Renal pelvis (tissue), 4 donors: Measurements from ENCODE around the gene NUDCD3. TPM values are rescaled to one million over a fixed set of nuclear protein-coding genes. Genes with fewer than 3 reads are reported as not detected.

Source experiments
- DNase-seq: peaks from one replicate; pipeline ENCODE4 v3.0.0-alpha.2; 2013
- polyA plus RNA-seq, 3 donors: library from polyadenylated mRNA; unstranded; fragments of 120-200 nt; gene quantifications; one replicate each; pipeline ENCODE4 v1.2.1, GENCODE V29; 2013; ENCODE audit not compliant: insufficient read length in 3 of 3

Gene NUDCD3
- polyA plus RNA-seq, 3 donors, result 97.2 to 99.7 (median 97.8) TPM

DNA sequence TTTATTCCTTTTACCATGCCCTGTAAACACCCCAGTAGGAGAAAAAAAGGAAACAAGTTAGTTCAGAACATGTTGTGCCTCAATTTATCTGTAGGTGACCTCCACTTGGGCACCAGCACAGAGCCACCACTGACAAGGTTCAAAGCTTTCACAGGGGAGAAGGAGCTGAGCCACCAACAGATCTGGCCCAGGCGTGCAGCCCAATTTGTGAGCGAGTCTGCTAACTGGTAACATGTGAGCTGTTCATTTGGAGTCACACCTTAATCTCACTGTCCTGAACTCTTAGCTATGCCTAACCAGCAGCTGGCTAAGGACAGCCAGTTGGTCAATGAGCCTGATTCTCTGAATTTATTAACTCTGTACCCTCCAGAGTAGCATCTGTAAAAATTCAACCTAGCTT is 86.7 kb downstream of the NUDCD3 start:
- no peak for DNase-seq

DNA sequence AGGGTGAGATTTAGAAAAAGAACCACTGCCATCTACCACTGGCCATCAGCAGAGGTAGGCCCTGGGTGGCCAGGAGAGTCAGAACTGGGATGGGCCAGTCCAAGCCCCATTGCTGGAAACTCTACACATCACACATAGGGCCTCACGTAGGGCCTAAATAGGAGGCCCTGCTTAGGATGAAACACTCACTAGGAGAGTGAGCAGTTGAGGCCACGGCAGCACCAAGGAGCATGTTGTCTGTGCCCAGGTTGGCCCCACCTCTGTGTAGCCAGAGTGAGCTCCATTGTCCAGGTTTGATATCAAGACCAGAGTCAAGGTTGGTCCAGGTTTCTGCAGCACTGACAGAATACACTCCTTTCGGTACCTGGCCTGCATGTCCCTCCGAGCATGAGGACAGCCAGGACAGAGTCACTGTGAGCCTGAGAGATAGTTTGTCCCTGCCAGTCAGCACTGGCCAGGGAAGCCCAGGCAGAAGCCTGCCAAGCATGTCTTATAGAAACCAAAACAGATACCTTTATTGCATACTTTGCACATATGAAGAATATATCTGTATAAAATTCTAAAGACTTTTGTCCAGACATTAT is 87.2 kb downstream of the NUDCD3 start:
- DNase-seq, result no peak

DNA sequence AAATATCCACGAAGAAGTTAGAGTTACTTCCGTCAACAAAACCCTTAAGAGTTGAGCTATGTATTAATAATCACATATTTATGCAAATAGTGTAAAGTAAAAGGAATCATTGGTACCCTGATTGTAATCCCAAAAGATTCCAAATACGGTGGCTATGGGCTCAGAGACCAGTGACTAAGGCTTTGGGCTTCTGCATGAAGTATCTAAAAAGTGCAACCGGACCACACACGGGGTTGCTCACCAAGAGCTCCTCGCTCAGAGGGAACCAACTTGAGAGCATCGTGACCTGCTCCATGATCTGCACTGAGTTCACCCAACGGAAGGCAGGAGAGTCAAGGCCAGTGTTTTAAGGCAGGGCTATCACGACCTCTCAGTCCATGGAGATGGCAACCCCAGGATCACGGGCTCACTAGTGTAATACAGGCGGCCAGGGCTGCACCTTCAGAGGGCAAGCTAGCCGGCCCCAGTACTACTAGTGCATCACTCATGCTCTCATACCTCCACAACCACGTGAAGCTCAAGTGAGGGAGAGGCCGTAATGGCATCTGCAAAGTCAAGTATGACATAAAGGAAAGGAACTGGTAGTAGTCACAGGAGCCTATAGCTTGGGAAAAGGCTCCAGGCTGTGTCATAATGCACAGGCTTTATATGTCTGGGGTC is 87.9 kb downstream of the NUDCD3 start:
- no peak for DNase-seq

DNA sequence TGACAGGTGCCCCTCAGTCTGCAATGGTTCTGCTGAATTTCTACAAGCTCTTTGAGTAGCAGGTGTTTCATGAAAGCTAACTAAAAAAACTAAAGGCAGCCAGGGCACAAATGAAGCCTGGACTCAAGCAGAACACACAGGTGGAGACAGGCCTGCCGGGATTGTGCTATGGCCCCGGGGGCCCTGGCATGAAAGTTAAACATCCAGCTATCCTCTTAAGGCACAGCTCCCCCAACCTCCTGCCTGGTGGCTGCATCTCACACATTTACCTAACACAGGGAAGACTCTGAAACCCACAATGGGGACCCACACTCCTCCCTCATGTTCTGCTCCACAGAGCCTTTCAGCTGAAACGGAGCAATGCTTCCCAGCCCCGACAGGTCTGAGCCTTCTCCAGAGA is 88.8 kb downstream of the NUDCD3 start:
- no peak for DNase-seq

DNA sequence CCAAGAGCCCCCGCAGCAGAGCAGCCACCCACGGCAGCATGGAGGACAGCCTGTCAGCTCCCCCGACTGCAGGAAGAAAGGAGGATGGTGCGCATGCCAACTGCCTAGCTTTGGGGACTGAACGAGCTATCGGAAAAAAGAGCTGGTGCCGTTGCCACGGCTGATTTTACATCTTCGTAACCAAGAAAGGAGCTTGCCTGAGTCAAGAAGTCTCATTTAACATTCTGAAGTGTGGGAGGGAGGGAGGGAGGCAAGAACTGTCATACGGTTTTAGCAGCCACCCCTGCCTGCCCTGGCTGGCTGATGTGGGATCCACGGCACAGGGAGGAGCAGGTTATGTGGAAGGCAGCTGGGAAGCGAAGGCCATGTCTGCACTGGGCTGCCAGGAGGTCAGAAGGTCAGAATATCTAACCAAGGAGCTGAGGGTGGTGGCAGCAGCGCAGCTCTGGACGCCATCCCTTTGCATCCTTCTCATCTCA is 90.4 kb downstream of the NUDCD3 start:
- DNase-seq, result no peak

DNA sequence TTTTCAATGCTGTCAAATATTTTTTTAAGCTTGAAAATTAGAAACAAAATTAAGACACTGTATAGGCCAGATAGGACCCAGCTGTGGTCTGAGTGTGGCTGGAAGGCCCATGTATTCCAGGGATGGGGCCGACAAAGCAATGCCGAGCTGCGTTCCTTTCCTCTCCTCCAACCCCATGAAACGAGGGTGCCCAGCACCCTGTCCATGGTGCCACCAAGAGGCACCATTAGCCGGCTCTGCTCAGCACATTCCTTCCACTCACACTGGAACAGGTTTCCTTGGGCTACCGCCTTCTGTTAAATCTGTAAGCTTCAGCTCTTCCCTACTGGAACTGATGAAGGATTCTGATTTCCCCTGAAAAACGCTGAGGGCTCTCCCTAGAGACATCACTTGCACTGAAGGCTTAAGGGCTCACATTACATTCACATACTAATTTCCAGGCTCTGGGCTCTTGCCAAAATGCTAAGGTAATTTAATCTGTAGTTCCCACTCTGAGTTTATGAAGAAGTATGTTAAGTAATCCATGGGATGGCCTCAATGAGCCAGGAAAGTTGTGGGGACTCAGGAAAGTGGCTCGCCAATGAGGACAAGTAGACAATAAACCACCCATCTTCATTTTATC is 91.4 kb downstream of the NUDCD3 start:
- peak; percentile 24 for DNase-seq

DNA sequence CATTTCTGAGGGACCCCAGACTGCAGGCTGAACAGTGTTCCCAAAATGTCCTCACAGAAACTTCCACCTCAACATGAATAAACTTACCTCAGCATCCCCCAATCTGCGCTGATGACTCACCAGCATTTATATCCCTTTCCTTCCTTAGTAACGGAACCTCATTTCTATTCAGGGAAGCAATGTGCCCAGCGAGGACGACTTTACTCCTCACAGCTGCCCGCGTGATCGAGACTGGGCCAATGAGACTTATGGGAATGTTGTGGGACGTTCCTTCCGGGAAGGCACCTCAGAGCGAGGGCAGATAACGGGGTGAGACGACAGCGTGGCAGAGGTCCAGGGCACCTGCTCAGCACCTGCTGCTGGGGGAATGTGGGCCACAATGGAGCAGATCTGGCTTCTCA is 91.9 kb downstream of the NUDCD3 start:
- no peak for DNase-seq

DNA sequence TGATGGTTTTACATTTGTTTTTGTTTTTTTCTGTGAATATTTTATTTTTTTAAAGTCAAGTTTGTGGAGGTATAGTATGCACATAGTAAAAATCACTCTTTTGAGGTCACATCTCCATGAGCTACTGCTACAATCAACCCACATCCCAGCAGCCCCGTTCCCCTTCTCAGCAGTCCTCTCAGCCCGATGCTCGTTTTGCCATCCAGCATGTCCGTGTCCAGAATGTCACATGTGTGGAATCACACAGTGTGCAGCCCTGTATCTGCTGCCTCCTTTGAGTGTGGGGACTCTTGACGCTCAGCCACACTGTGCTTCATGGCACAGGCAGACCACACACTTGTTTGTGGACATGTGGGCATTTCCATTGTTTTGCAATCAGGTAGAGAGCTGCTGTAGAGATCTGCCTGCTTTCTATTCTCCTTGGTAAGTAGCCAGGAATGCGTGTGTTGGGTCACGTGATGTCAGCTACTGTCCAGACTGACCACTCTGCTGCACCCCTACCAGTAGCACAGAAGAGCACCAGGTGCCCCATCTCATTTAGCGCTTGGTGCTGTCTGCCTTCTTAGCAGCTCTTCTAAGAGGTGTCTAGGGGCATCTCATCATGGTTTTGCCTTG is 93.4 kb downstream of the NUDCD3 start:
- peak; percentile 22 for DNase-seq

DNA sequence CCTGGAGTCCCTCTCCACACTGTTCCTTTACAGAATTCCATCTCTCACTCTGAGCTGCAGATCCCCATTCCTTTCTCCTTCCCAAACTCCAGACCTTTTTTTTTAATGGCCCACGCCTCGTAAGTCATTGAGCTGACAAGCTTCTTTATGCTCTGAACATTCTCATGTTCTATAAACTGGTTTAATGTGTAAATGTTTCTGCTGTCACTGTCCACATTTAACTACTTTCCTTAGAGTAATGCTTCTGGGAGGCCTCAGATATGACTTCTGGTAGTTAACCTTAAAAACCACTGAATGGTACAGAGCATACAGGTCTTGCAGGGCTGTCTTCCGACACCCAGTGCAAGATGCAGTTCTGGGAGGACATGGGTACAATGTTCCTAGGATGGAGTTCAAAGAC is 94.0 kb downstream of the NUDCD3 start:
- peak; percentile 72 for DNase-seq

DNA sequence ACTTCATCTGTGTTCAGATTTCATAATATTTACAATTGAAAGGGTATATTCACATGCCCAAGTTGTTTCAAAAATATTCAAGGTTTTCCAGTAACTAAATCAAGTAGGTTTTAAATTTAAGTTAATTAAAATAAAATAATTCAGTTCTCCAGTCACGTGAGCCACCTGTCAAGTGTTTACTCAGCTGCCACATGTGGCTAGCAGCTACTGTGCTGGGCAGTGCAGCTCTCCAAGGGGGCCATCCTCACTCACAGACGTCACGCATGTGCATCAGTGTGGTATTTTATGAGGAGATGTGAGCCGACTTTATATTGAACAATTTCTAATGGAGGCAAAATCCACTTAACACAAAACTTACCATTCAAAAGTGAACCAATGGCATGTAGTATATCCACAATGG is 95.4 kb downstream of the NUDCD3 start:
- DNase-seq, result no peak

DNA sequence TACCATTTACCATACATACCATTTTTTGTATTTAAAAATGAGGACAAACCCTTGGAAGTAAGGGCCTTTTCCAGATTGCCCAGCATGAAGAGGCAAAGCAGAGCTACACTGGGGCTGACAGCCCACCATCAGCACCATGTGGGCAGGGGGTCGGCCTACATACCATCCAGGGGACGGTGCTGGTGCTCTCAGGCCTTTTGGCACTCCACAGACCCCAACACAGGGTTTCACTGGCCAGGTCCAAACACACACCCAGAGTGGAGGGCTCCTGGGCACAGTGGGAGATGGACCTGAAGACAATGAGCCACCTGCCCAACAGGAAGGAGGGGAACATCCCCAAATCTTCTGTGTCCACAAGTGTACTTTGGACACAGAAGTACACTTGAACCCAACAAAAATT is 95.8 kb downstream of the NUDCD3 start:
- no peak for DNase-seq

DNA sequence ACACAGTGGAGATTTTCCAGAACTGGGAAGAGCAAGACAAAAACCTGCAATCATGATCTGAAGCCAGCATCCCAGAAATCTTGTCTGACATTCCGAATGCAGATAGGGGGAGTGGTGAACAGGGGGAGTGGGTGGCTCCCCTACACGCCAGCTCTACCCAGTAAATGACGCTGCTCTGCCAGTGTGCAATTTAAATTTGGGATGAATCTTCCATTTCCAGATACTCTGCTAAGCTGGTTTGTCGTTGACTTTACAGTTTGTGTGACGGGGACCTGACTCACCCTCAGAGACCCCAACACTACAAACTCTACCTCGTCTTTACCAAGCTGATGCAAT is 96.4 kb downstream of the NUDCD3 start:
- no peak for DNase-seq

DNA sequence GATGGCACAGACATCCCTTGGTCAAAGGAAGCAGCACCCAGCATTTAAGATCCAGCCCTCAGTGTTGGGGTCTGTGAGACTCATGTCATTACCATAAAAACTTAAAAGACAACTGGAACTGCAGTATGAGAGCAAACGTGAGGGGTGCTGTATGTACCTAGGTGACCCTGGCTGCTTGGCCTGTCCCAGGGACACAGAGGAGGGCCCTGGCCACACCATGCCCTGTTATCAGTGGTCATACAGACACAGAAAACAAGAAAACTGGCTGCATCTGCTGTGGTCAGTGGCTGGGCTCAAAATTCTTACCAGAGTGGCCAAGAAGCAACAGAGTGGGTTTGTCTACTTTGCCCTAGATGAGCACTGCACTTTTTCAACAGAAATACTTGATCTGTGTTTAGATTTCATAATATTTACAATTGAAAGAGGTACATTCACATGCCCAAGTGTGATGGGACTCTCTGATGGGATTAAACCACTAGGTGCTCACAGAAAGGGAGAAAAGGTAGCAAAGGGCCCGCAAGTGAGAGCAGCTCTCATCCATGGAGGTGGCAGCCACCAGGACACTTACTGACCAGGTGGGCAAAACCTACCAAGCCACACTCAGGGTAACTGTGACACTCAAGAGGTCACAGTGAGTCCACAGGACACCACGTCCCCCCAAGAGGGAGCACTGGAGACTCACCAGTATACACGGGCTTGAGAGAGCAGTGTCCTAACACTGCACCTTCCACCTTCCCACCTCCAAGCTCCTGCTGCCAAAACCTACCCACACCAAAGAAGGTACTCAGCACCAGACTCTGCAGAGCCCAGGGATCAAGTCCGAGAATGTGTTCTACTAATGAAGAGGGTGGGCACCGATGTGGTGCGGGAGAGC is 97.0 kb downstream of the NUDCD3 start:
- no peak for DNase-seq

DNA sequence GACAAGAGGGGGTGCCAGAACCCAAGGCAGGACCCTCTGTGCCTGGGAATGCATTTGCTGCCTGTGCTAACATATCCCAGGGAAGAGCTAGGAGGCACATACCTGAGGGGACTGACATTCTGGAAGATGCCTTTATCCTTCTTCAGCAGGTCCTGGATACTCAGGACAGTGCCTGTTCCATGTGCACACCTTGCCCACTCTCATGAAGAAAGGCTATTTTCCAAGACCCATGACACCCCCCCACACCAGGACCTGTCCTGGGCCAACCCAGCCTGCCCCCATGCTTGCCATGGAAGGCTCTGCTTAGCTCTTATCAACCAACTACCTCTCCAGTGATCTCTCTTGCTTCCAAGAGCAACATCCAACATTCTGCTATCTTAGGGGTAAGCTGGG is 97.8 kb downstream of the NUDCD3 start:
- no peak for DNase-seq

DNA sequence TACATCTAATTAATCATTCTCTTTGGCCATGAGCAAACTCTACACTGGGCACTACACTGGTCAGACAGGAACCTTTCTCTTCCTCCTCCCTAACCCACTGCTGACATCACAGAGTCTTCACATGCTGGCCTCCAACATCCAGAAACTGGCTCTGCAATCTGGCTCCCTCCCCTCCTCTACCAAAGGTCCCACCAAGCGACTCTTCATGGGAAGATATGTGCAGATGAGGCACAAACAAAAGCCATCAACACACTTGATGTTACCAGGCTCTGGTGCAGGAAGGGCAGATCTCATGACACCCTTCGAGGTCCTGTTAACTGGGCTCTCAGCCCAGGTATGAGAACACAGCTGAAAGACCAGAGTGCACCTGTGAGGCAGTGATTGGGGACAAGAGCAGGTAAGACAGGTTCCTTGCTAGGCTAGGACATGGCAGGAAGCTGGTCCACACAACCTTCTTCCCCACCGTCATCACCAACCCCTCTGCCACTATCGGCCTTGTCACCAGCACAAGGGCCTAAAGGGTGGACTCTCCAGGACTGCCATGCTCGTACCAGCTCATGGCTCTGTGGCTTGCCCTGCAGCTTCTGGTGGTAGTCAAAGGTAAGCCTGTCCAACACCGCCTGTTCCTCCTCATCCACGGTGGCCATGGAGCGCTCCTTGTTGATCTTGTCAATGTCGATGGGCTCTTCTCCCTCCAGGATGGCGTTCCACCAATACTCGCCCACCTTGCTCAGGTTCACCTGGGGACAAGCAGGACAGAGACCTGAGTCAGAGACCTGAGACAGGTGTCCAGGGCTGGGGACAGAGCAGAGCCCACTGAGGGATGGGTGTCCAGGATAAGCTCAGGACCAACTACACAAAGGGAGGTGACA is 98.5 kb downstream of the NUDCD3 start:
- DNase-seq, result no peak

DNA sequence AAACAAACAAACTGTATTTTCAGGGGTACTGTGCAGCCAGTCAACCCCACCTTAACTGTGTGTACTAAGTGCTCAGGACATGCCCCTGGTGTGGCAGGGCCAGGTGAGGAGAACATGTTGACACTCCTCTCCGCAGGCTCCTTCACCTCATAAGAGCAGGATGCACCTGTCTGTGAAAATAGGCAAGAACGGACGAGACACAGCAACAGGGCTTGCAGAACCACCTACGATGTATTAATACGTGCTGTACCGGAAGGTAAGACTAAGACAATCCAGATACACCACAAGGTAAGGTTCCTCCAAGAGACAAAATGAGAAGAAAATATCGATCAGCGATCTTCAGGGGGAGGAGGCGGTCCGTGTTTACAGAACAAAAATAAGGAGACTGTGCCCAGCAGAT is 99.3 kb downstream of the NUDCD3 start:
- DNase-seq, result no peak

DNA sequence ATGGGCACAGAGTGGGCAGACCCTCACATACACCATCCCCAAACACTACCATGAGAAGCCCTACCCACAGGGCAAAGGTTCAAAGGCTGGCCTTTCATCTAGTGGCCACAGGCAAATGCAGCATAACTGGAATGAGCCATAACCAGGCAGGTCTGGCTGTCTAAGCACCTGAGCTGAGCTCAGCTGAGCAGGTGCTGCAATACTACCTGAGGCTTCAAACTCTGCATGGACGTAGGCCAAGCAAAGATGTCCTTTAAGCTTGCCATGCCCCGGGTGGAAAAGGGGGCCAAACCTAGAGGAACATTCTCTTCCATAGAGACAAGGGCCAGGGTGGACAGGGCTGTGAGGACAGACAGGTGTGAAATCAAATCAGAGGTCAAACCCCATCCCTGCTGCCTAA is 99.8 kb downstream of the NUDCD3 start:
- no peak for DNase-seq

DNA sequence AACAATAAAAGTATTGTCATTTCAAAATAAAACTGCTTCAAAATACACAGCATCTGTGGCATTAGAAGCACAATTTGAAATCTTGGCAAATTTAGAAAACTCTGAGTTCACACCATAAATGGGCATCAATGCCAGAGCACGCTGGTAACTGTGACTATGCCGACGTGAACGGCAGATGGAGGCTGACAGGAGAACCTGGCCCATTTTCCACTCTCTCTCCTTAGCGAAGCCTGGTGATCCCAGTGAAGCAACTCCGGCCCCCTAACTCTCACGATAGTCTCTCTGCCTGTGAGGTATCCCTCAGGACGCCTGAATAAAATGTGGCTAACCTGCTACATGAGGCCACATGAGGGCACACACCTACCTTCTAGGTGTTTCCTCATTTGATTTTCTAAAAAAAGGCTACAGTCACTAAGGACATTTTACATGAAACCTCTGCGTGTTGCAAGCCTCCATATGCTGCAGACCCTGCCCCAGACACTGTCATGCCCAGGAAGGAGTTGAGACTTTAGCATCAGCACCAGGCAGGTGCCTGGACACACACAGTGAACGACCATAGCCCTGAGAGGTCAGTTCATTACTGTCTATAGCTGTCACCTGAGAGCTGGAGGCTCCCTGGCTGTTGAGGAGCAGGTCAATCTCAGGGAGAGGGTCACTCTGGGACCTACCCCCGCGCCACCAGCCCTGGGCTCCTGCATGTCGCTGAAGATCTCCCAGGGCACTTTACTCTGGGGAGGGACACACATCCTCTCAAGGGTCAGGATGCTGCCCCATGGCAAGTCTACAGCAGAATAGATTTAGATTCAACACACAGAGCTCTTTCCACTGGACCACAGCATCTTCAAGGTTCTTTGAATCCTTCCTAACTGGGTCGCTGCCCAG is 102.1 kb downstream of the NUDCD3 start:
- no peak for DNase-seq

DNA sequence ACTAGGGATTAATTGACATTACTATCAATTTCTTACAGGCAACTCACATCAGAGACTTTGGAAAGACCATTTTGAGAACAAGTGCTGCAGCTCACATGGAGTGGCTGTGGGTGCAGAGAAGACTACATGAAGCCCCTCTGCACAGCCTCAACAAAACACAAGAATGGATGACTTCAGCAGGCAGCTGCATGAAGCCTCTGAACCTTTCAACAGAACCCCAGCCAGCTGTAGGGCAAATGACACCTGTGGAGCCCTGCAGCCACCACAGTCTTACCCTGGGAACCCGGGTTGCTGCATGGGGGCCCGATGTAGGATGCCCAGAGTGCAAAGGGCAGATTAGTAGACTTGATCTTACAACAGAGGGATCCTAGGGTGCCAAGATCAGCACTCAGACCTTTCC is 103.1 kb downstream of the NUDCD3 start:
- DNase-seq, result no peak
